MM.1S (cell line): ENCODE results near the gene RREB1.
"Not testable (repeated sequence)": the region's sequence is repeated elsewhere in the genome, so short reads cannot be mapped to it uniquely, and the experiment has no call there.

ENCODE experiments used
- CTCF ChIP-seq: fragments of 300-600 bp; sonication (generic); IDR thresholded peaks from 2 replicates; pipeline ENCODE4 v1.5.1; 2016; ENCODE audit warnings: antibody characterized with exemption, low read length, mixed read lengths
- EZH2 ChIP-seq: fragments of 300-600 bp; sonication (generic); optimal IDR thresholded peaks from 2 replicates; pipeline ENCODE3; 2017; ENCODE audit warnings: low read depth, mild to moderate bottlenecking, antibody characterized with exemption, low read length, mixed read lengths
- EZH2phosphoT487 ChIP-seq: fragments of 300-600 bp; sonication (generic); IDR thresholded peaks from 2 replicates; pipeline ENCODE4 v1.6.1; 2018; ENCODE audit warnings: antibody characterized with exemption, low read length

- TF ChIP-seq EZH2, CTCF, EZH2phosphoT487: not testable (repeated sequence)
Observed at GRCh38 chr6:7265385-7265726, 157.6 kb downstream of the RREB1 start.
